ENCODE data around the gene ANO7.

ANO7 gene

DNA sequence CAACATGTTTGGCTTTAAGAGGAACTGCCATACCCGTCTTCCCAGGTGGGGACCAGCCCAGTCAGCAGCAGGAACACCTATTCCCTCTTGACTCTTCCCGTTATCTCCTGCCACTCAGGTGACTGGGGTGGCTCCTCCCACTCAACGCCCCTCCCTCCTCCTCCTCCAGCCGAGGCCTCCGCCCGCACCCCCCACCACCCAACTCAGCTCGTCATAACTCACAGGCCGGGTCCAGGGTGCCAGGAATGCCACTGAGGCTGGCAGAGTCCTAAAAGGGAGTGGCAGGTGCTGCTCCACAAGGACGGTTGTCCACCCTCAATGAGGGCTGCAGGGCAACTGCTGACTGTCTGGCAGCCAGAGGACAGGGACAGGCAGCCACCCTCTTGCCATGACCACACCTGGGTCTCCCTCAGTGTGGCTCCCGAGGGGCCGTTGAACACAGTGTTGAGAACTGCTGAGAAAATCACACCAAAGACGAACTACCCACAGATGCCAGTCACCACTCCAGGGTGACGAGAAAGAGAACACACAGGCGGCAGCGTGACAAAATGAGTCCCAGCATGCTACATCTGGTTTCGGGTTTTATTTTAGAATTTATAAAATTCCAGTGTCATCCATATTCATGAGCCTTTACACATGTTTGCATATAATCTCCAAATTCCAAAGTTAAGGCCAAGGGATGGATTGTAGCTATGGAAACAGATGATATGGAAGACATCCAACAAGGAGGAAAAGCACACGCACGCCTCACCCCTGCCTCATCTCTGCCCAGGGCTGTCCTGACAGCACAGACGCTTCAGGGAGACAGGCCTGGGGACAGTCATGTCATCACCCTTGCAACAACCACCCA lies 38.5 kb downstream of the ANO7 start:
- FAIRE-seq: no peak

DNA sequence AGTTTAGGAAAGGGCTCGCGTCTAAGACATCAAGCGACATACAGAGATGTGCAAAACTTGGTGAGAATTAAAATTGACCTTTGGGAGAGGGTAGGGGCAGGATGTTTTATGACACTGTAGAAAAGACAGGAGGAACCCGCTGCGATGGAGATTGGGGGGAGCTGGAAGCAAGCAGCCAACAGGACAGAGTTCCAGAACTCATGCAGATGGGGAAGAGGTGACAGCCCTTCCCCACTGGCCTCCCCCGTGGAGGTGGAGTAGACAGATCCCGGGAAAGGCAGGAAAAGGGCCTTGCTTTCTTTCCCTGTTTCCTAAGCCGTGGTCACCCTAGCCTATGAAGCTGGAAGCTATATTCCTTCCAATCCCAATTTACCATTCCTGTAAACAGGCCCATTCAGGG lies 39.1 kb downstream of the ANO7 start:
- no peak for DNase-seq (ENCODE audit: insufficient read length, low spot score)
- no peak for FAIRE-seq
- TF ChIP-seq, protein P1, sequence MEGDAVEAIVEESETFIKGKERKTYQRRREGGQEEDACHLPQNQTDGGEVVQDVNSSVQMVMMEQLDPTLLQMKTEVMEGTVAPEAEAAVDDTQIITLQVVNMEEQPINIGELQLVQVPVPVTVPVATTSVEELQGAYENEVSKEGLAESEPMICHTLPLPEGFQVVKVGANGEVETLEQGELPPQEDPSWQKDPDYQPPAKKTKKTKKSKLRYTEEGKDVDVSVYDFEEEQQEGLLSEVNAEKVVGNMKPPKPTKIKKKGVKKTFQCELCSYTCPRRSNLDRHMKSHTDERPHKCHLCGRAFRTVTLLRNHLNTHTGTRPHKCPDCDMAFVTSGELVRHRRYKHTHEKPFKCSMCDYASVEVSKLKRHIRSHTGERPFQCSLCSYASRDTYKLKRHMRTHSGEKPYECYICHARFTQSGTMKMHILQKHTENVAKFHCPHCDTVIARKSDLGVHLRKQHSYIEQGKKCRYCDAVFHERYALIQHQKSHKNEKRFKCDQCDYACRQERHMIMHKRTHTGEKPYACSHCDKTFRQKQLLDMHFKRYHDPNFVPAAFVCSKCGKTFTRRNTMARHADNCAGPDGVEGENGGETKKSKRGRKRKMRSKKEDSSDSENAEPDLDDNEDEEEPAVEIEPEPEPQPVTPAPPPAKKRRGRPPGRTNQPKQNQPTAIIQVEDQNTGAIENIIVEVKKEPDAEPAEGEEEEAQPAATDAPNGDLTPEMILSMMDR (IDR thresholded peaks at IDR 0.05; ENCODE audit: insufficient read depth, missing control alignments): no peak

More for the DNA sequence above, 38.5 kb downstream of the ANO7 start:
- TF ChIP-seq, protein P1 (IDR thresholded peaks at IDR 0.05; ENCODE audit: insufficient read depth, missing control alignments): no peak
- no peak for DNase-seq (ENCODE audit: insufficient read length, low spot score)

- no peak for FAIRE-seq
These were observed 39.8 kb downstream of the ANO7 start for GRCh38 chr2:241228081-241228859.

GRCh38 chr2:241228860-241229516 lies 40.5 kb downstream of the ANO7 start:
- TF ChIP-seq, protein P1 (IDR thresholded peaks at IDR 0.05; ENCODE audit: insufficient read depth, missing control alignments): no peak
- FAIRE-seq (no peak), DNase-seq (ENCODE audit: insufficient read length, low spot score) (no peak)

More at GRCh38 chr2:241228081-241228859, 39.8 kb downstream of the ANO7 start:
- DNase-seq (ENCODE audit: insufficient read length, low spot score): no peak
- TF ChIP-seq, protein P1 (IDR thresholded peaks at IDR 0.05; ENCODE audit: insufficient read depth, missing control alignments): no peak

DNA sequence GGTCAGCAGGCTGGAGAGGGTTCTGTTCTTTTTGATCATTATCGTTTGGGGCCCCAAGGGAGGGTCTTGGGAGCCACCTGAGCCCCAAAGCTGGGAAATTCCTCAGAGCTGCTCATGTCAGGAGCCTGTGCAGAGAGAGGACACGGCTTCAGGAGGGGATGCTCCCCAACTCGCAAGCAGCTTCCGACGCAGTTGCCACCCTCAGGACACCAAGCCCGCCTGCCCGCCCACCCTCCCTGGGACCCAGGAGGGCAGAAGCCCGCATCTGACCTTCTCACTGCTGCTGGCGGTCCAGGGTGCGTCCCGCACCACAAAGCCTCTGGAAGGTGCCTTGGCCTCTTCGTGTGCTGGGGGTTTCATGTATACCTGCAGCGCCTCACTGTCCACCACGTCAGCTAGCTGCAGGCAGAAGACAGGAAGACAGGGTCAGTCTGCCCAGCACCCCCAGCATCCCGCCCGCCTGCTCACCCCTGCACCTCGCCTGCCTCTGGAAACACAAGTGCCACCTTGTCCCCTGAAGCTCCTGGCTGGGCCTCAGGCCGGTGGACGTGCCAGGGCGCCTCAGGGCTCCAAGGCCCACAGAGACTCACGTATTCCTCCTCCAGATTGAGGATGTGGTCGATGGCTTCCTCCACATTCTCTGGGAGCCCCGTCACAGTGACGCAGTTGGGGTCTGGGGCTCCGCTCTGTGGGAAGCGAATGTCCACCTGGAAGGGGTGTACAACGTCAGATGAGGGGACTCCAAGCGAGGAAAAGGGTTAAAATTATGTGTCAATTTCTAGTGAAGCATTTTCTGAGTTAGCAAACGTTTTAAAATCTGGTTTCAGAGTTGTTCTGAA lies 41.3 kb downstream of the ANO7 start:
- FAIRE-seq (no peak), DNase-seq (ENCODE audit: insufficient read length, low spot score) (no peak)
- TF ChIP-seq, protein P1 (IDR thresholded peaks at IDR 0.05; ENCODE audit: insufficient read depth, missing control alignments): no peak

- no peak for DNase-seq (ENCODE audit: insufficient read length, low spot score)
- TF ChIP-seq, protein P1 (IDR thresholded peaks at IDR 0.05; ENCODE audit: insufficient read depth, missing control alignments): no peak
- FAIRE-seq: no peak
These were observed 42.0 kb downstream of the ANO7 start for GRCh38 chr2:241230435-241230834.

Measured in D721Med (cell line).